ENCODE results near the gene TSPAN18. TPM values are rescaled to one million over a fixed set of nuclear protein-coding genes. Genes with fewer than 3 reads are reported as not detected.

TSPAN18 gene
- total RNA-seq, 4 donors from 2014 or later = 31.1 to 74.6 (median 34.7) TPM

DNA sequence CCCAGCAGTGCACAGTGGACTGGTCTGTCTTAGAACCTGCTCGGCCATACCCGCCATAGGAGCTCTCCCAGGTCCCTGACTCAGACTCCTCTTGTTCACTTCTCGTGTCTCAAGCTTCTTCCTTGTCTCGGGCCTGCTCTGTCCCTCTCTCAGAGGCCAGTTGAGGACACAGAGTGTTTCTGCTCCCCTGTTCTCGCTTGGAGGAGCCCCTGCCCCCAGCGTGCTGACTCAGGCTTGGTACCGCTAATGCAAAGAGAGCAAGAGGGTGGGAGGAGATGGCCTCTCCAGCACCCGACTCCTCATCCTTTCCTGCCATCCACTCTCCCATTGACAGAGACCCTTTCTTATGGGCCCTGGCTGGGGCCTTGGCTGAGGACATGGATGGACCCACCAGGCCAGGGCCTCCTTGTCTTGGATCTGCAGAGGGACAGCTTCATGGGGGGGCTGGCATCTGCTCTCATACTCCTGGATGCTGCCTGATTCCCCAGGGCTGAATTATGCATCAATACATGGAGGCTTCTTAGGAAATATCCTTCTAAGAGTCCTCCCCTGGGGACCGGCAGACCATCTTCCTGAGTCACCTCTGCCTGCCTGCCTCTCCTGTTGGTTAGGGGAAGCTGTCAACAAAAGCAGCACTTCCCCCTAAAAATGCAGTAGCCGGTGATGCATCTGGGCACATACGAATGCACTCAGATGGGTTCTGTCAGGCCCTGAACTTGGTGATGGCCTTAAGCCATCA lies 15.9 kb downstream of the TSPAN18 start:
- Histone ChIP-seq H3K36me3 (no peaks in the 10 kb centered on the region), H3K4me3 (no peak overlapping the region), H3K4me1 (peaks cover 14 to 85% (median 46%) of the 10 kb centered on the region in 3 donors), H3K27me3 (no peaks in the 10 kb centered on the region), H3K27ac (peak overlapping the region in 3 of 4 donors; percentile 82 to 86 (median 85)), H3K9me3 (no peaks in the 10 kb centered on the region)
- TF ChIP-seq CTCF (IDR thresholded peaks at IDR 0.05) (no peak), EP300 (IDR thresholded peaks at IDR 0.05) (no peak), POLR2AphosphoS5 (IDR thresholded peaks at IDR 0.05) (no peak), POLR2A (IDR thresholded peaks at IDR 0.05) (no peak)
- ATAC-seq = no peak
- 60 to 100% methylated on average over 1 to 6 of the region's 11 CpGs for WGBS, 2 donors (ENCODE audit: low coverage in 1 of 2)

DNA sequence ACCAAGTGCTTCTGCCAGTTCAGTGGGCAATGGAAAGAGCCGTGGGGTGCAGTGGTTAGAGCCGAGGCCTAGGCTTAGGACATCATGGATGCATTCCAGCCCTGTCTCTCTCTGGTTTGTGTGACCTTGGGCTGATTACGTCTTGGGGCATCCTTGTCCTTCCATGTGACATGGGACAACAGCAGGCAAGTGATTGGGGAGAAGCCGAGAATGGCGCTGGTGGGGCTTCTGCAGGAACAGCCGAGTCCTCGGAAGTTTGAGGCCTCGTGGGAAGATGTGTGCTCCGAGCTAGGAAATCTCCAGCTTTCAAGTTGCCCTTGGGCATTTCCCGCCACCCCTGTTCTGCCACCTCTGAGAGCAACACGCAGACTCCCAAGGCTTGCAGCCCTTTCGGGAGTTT lies 16.6 kb downstream of the TSPAN18 start:
- H3K4me3 ChIP-seq = no peak overlapping the region
- ATAC-seq = no peak
- 47 to 71% methylated on average over 3 to 6 of the region's 12 CpGs for WGBS, 2 donors (ENCODE audit: low coverage in 1 of 2)
- TF ChIP-seq EP300 (IDR thresholded peaks at IDR 0.05) (no peak), POLR2A (IDR thresholded peaks at IDR 0.05) (no peak), POLR2AphosphoS5 (IDR thresholded peaks at IDR 0.05) (no peak), CTCF (IDR thresholded peaks at IDR 0.05) (no peak)
- H3K27ac ChIP-seq = peak overlapping the region; percentile 54 to 86 (median 84)
- no peaks in the 10 kb centered on the region for H3K27me3 ChIP-seq
- H3K9me3 ChIP-seq = no peaks in the 10 kb centered on the region
- H3K4me1 ChIP-seq = peaks cover 14 to 92% (median 51%) of the 10 kb centered on the region in 3 donors
- no peaks in the 10 kb centered on the region for H3K36me3 ChIP-seq

DNA sequence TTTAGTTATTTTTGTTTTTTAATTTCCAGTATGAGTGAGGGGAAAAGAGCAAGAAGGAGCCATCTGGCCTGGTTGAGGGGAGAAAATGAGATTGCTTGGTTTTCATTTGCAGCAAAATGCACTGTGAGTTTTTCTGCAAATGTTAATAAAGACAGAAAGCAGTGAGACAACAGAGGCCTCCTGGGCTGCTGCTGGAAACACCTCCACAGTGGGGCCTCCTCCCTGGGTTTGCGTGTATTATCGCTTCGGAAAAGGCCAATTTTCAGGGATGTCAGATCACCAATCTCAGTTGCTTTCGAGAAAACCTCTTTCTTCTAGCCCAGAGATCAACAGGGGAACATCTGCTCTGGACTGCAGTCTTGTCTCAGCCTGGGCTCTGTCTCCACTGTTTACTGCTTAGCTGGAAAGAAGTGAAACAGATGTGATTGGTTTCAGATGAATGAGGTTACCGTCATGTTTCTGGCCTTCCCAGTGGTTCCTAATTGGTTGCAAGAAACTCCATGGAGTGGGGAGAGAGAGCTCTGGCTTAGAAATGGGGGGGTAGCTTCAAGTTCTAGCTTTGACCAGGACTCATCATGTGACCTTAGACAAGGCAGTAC lies 17.3 kb downstream of the TSPAN18 start:
- Histone ChIP-seq H3K9me3 (no peaks in the 10 kb centered on the region), H3K4me3 (no peak overlapping the region), H3K27me3 (no peaks in the 10 kb centered on the region), H3K36me3 (no peaks in the 10 kb centered on the region), H3K4me1 (peaks cover 14 to 98% (median 51%) of the 10 kb centered on the region in 3 donors), H3K27ac (peak overlapping the region; percentile 54 to 86 (median 84))
- ATAC-seq = peak; percentile 15
- 38 to 48% methylated on average over 5 of the region's 5 CpGs for WGBS, 2 donors (ENCODE audit: low coverage in 1 of 2)
- TF ChIP-seq POLR2AphosphoS5 (IDR thresholded peaks at IDR 0.05) (peak; percentile 28), CTCF (IDR thresholded peaks at IDR 0.05) (no peak)

- peak; percentile 51 for ATAC-seq
- H3K27ac ChIP-seq = peak overlapping the region; percentile 58 to 86 (median 86)
- no CpG with 5 or more reads among the region's 7 CpGs for WGBS, 2 donors (ENCODE audit: low coverage in 1 of 2)
- H3K9me3 ChIP-seq = no peaks in the 10 kb centered on the region
- peaks cover 16 to 96% (median 47%) of the 10 kb centered on the region in 3 donors for H3K4me1 ChIP-seq
- no peak overlapping the region for H3K4me3 ChIP-seq
- no peaks in the 10 kb centered on the region for H3K36me3 ChIP-seq
- peak in 2 of 4 experiments; percentile 6 to 9 for TF ChIP-seq CTCF (IDR thresholded peaks at IDR 0.05)
- TF ChIP-seq EP300 (IDR thresholded peaks at IDR 0.05) = no peak
- H3K27me3 ChIP-seq = no peaks in the 10 kb centered on the region
Measured at GRCh38 chr11:44746894-44747293, 20.1 kb downstream of the TSPAN18 start.

GRCh38 chr11:44747316-44747715 lies 20.6 kb downstream of the TSPAN18 start:
- H3K27ac ChIP-seq = peak overlapping the region; percentile 58 to 86 (median 86)
- H3K9me3 ChIP-seq = no peaks in the 10 kb centered on the region
- TF ChIP-seq EP300 (IDR thresholded peaks at IDR 0.05) (no peak), POLR2AphosphoS5 (IDR thresholded peaks at IDR 0.05) (peak; percentile 61)
- H3K4me1 ChIP-seq = peaks cover 16 to 96% (median 43%) of the 10 kb centered on the region in 3 donors
- no peaks in the 10 kb centered on the region for H3K27me3 ChIP-seq
- ATAC-seq = peak; percentile 79
- no peak overlapping the region for H3K4me3 ChIP-seq
- H3K36me3 ChIP-seq = no peaks in the 10 kb centered on the region
- 39 to 46% methylated on average over 5 to 6 of the region's 7 CpGs for WGBS, 2 donors (ENCODE audit: low coverage in 1 of 2)

Measured in gastroesophageal sphincter (tissue), 4 donors.